ENCODE measurements around the gene CDH8. TPM values are rescaled to one million over a fixed set of nuclear protein-coding genes. Genes with fewer than 3 reads are reported as not detected.

The CDH8 gene
- total RNA-seq, 1 experiment from 2014 or later = 2.5 TPM

DNA sequence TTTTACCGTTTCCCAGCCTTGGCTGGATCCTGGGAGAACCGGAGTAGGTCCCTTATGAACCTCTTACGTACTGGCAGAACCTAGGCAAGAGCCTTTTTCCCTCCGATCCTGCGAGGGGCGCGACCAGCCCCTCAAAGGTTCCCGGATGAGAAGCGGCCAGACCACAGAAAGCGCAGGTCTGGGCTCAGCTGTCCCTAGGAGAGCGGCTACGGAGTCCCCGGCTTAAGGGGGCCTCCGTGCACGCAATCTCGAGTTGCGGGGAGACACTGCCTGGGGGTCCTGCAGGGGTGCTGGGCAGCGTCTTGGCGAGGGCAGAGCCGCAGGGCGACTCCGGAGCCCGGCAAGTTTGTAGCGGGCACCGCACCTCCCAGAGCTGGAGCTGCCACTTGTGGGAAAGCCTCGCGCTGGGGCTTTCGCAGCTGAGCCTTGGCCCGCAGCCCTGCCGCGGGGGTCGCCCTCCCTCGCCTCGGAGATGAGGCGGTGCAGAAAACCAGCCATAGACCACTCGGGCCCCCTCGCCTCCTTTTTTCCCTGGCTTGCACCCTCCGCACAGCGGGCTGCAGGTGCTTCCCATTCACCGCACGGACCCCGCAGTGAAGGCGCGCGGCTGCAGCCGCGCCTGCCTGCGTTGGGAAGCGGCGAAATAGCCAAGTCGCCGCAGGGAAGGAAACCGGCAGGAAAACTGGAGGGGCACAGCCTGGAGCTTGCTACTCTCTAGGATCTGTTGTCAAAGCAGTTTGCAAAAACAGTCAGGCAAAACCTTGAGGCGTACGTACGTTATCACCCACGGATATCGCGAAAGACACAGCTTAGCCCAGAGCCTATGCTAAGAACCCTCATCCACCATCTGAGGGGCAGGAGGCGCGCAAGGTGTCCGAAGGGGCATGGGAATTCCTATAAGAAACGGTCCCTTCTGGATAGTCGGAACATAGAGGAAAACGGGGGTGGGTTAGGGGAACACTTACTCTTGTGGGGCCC is 834 bp downstream of the CDH8 start:
- H3K4me2 ChIP-seq (ENCODE audit: low read length) = no peak overlapping the region
- BruUV-seq (replicated peaks) = no TSS peak
- no peak overlapping the region for H3K9ac ChIP-seq (ENCODE audit: low read length)
- H3K79me2 ChIP-seq (ENCODE audit: insufficient read depth, low read length) = no peaks in the 10 kb centered on the region
- no peak overlapping the region for H3K4me3 ChIP-seq (replicated peaks in 1 of 2; ENCODE audit: low read depth in 1 of 2, low read length in 2 of 2)
- ATAC-seq (no peak), DNase-seq (ENCODE audit: low read depth, low spot score) (no peak)
- no peaks in the 10 kb centered on the region for H4K20me1 ChIP-seq (ENCODE audit: insufficient read depth)
- TF ChIP-seq REST (IDR thresholded peaks at IDR 0.05; ENCODE audit: low read depth) = no peak
- TF ChIP-seq POLR2A (IDR thresholded peaks at IDR 0.05; ENCODE audit: borderline replicate concordance, extremely low read depth, insufficient read depth, insufficient read length) = no peak
- TF ChIP-seq EZH2phosphoT487 (IDR thresholded peaks at IDR 0.05; ENCODE audit: borderline replicate concordance) = no peak
- no peak for TF ChIP-seq SRF (IDR thresholded peaks at IDR 0.05; ENCODE audit: low read depth)
- no peak for TF ChIP-seq JUND (IDR thresholded peaks at IDR 0.05)
- TF ChIP-seq, protein P1, sequence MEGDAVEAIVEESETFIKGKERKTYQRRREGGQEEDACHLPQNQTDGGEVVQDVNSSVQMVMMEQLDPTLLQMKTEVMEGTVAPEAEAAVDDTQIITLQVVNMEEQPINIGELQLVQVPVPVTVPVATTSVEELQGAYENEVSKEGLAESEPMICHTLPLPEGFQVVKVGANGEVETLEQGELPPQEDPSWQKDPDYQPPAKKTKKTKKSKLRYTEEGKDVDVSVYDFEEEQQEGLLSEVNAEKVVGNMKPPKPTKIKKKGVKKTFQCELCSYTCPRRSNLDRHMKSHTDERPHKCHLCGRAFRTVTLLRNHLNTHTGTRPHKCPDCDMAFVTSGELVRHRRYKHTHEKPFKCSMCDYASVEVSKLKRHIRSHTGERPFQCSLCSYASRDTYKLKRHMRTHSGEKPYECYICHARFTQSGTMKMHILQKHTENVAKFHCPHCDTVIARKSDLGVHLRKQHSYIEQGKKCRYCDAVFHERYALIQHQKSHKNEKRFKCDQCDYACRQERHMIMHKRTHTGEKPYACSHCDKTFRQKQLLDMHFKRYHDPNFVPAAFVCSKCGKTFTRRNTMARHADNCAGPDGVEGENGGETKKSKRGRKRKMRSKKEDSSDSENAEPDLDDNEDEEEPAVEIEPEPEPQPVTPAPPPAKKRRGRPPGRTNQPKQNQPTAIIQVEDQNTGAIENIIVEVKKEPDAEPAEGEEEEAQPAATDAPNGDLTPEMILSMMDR (IDR thresholded peaks at IDR 0.05 in 2 of 3, conservative IDR thresholded peaks at IDR 0.05 in 1 of 3; ENCODE audit: borderline replicate concordance in 1 of 3, insufficient read depth in 1 of 3, low read depth in 2 of 3, low read length in 2 of 3) = no peak
- no peak for TF ChIP-seq TCF7L2 (IDR thresholded peaks at IDR 0.05; ENCODE audit: borderline replicate concordance, extremely low read depth, insufficient read depth, insufficient read length)
- TF ChIP-seq ZNF274 (IDR thresholded peaks at IDR 0.05; ENCODE audit: low read depth, low read length) = no peak
- no peak for TF ChIP-seq EZH2 (IDR thresholded peaks at IDR 0.05)
- TF ChIP-seq, protein P2, sequence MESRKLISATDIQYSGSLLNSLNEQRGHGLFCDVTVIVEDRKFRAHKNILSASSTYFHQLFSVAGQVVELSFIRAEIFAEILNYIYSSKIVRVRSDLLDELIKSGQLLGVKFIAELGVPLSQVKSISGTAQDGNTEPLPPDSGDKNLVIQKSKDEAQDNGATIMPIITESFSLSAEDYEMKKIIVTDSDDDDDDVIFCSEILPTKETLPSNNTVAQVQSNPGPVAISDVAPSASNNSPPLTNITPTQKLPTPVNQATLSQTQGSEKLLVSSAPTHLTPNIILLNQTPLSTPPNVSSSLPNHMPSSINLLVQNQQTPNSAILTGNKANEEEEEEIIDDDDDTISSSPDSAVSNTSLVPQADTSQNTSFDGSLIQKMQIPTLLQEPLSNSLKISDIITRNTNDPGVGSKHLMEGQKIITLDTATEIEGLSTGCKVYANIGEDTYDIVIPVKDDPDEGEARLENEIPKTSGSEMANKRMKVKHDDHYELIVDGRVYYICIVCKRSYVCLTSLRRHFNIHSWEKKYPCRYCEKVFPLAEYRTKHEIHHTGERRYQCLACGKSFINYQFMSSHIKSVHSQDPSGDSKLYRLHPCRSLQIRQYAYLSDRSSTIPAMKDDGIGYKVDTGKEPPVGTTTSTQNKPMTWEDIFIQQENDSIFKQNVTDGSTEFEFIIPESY (IDR thresholded peaks at IDR 0.05; ENCODE audit: extremely low read depth, insufficient replicate concordance, low read length) = no peak
- no peak for TF ChIP-seq YY1 (IDR thresholded peaks at IDR 0.05; ENCODE audit: extremely low read depth, insufficient replicate concordance, low read depth, low read length)
- no peak for TF ChIP-seq CEBPB (IDR thresholded peaks at IDR 0.05; ENCODE audit: low read depth)
- no peak for TF ChIP-seq EGR1 (IDR thresholded peaks at IDR 0.05; ENCODE audit: low read depth)
- TF ChIP-seq ZFX (IDR thresholded peaks at IDR 0.05) = no peak
- TF ChIP-seq, protein P3, sequence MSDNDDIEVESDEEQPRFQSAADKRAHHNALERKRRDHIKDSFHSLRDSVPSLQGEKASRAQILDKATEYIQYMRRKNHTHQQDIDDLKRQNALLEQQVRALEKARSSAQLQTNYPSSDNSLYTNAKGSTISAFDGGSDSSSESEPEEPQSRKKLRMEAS (IDR thresholded peaks at IDR 0.05) = no peak
- TF ChIP-seq ELF1 (IDR thresholded peaks at IDR 0.05; ENCODE audit: borderline replicate concordance, low read depth) = no peak
- POLR2A ChIA-PET = no interaction called here
- H3K36me3 ChIP-seq (ENCODE audit: control insufficient read depth in 1 of 2, insufficient read depth in 2 of 2, low read length in 2 of 2) = no peaks in the 10 kb centered on the region
- no peaks in the 10 kb centered on the region for H3K27me3 ChIP-seq (ENCODE audit: insufficient read depth, low read length)
- no peaks in the 10 kb centered on the region for H3K9me2 ChIP-seq (ENCODE audit: insufficient read depth)
- CTCF ChIA-PET = no interaction called here
- intact Hi-C loops (cut with micrococcal nuclease) = no loop called here
- H3K27ac ChIP-seq (ENCODE audit: low read depth, low read length) = no peak overlapping the region
- H2AFZ ChIP-seq (ENCODE audit: low read depth, low read length, poor library complexity, severe bottlenecking) = no peak overlapping the region
- no peaks in the 10 kb centered on the region for H3K4me1 ChIP-seq (ENCODE audit: control insufficient read depth in 1 of 2, insufficient read depth in 2 of 2, low read length in 2 of 2)
- H3K9me3 ChIP-seq (ENCODE audit: control insufficient read depth in 1 of 2, insufficient read depth in 1 of 2, low read depth in 1 of 2, low read length in 2 of 2) = peaks cover 5 to 24% of the 10 kb centered on the region in 2 experiments; a peak in 2 of 4 replicates
- RAD21 ChIA-PET (ENCODE audit: low non-redundant PET in 1 of 2, low total read pairs in 2 of 2, uncharacterized antibody in 2 of 2, unreplicated experiment in 2 of 2) = no interaction called here
